ENCODE data around the gene COL5A2.

COL5A2 gene

DNA sequence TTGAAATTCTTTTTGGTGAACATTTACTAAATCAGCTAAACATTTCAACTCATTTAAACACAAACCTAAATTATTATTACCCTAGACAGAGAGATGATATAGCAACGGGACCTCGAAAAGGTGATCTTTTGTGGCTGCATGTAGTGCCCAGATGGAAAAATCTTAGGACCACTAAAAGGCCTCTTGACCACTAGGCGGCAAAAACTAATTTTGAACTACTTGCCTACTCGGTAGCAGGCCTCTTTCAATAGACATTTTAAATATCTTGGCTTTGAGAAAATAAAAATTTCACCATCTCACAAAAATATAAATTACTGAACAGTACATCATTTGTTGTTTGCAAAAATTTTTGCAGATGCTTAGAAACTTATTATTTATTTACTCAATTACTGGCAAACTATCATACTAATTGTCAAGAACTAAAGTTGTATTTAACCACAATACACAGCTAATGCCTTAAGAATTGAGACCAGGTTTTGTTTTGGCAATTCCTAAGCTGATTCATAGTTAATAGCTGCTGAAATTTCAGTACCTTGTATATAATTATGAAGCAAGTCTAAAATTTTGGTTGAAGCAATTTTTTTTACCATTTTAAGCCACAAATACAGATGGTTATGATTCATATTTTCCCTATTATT is 196.0 kb downstream of the COL5A2 start:
- no peak for DNase-seq
